H9 (cell line): ENCODE results near the gene SCO2. TPM values are rescaled to one million over a fixed set of nuclear protein-coding genes. Genes with fewer than 3 reads are reported as not detected.

Experiments used
- DNase-seq: peaks from one replicate; pipeline ENCODE4 v3.0.0-alpha.2; 2017
- H2AFZ ChIP-seq: one replicate; pipeline ENCODE4 v1.6.1; 2013; ENCODE audit warnings: mild to moderate bottlenecking, low read length, control low read depth, moderate library complexity
- H2AK5ac ChIP-seq: 2 replicates; pipeline ENCODE4 v1.6.1; 2013; ENCODE audit warnings: low read length, control low read depth, mixed read lengths; ENCODE audit not compliant: insufficient read length
- H2BK120ac ChIP-seq: one replicate; pipeline ENCODE4 v1.6.1; 2013; ENCODE audit warnings: low read depth, mild to moderate bottlenecking, low read length, control low read depth, inconsistent platforms; ENCODE audit not compliant: poor library complexity, severe bottlenecking
- H2BK12ac ChIP-seq: 2 replicates; pipeline ENCODE4 v1.6.1; 2013; ENCODE audit warnings: low read length, control low read depth, mixed read lengths, low read depth; ENCODE audit not compliant: insufficient read length
- H2BK15ac ChIP-seq: 2 replicates; pipeline ENCODE4 v1.6.1; 2013; ENCODE audit warnings: low read depth, low read length, control low read depth
- H2BK20ac ChIP-seq: one replicate; pipeline ENCODE4 v1.6.1; 2013; ENCODE audit warnings: low read depth, mild to moderate bottlenecking, low read length, control low read depth, inconsistent platforms; ENCODE audit not compliant: poor library complexity, severe bottlenecking
- H2BK5ac ChIP-seq: 2 replicates; pipeline ENCODE4 v1.6.1; 2013; ENCODE audit warnings: low read length, control low read depth, mixed read lengths; ENCODE audit not compliant: insufficient read length
- H3K14ac ChIP-seq: 2 replicates; pipeline ENCODE4 v1.6.1; 2013; ENCODE audit warnings: low read length, control low read depth; ENCODE audit not compliant: insufficient read depth
- H3K18ac ChIP-seq: 2 replicates; pipeline ENCODE4 v1.6.1; 2013; ENCODE audit warnings: low read depth, mild to moderate bottlenecking, mixed read lengths, low read length, control low read depth; ENCODE audit not compliant: insufficient read length
- H3K23ac ChIP-seq: 2 replicates; pipeline ENCODE4 v1.6.1; 2013; ENCODE audit warnings: low read length, control low read depth, mixed read lengths, low read depth; ENCODE audit not compliant: insufficient read length
- H3K23me2 ChIP-seq: 2 replicates; pipeline ENCODE4 v1.6.1; 2013; ENCODE audit warnings: low read depth, mild to moderate bottlenecking, mixed read lengths, low read length, control low read depth; ENCODE audit not compliant: insufficient read length, poor library complexity, severe bottlenecking
- H3K27ac ChIP-seq: 2 replicates; pipeline ENCODE4 v1.5.1; 2013; ENCODE audit warnings: low read length, control low read depth, mixed read lengths, low read depth; ENCODE audit not compliant: insufficient read length
- H3K27me3 ChIP-seq: 2 replicates; pipeline ENCODE4 v1.6.1; 2013; ENCODE audit warnings: low read length, control low read depth, inconsistent platforms; ENCODE audit not compliant: insufficient read depth
- H3K4ac ChIP-seq: 2 replicates; pipeline ENCODE4 v1.6.1; 2013; ENCODE audit warnings: low read depth, mild to moderate bottlenecking, control low read depth, inconsistent platforms, low read length, moderate library complexity
- H3K4me1 ChIP-seq: 2 replicates; pipeline ENCODE4 v1.6.1; 2013; ENCODE audit warnings: low read length, control low read depth, inconsistent platforms; ENCODE audit not compliant: insufficient read depth
- H3K4me2 ChIP-seq: 2 replicates; pipeline ENCODE4 v1.6.1; 2013; ENCODE audit warnings: low read length, control low read depth, mixed read lengths; ENCODE audit not compliant: insufficient read length, insufficient read depth
- H3K56ac ChIP-seq: 2 replicates; pipeline ENCODE4 v1.6.1; 2013; ENCODE audit warnings: low read depth, mild to moderate bottlenecking, mixed read lengths, low read length, control low read depth; ENCODE audit not compliant: insufficient read length
- H3K79me1 ChIP-seq: 2 replicates; pipeline ENCODE4 v1.6.1; 2013; ENCODE audit warnings: low read depth, mild to moderate bottlenecking, moderate library complexity, low read length, control low read depth, inconsistent platforms; ENCODE audit not compliant: insufficient read depth, poor library complexity, severe bottlenecking
- H3K79me2 ChIP-seq: 2 replicates; pipeline ENCODE4 v1.6.1; 2013; ENCODE audit warnings: low read length, control low read depth, inconsistent platforms; ENCODE audit not compliant: insufficient read depth
- H3K9ac ChIP-seq: 2 replicates; pipeline ENCODE4 v1.6.1; 2013; ENCODE audit warnings: low read length, control low read depth, mixed read lengths; ENCODE audit not compliant: insufficient read length; ENCODE audit errors: extremely low read depth
- H3K9me3 ChIP-seq: one replicate; pipeline ENCODE4 v1.6.1; 2013; ENCODE audit warnings: low read depth, low read length, inconsistent platforms; ENCODE audit not compliant: control insufficient read depth
- H3T11ph ChIP-seq: one replicate; pipeline ENCODE4 v1.6.1; 2013; ENCODE audit warnings: mild to moderate bottlenecking, low read length, control low read depth, inconsistent platforms
- H4K20me1 ChIP-seq: one replicate; pipeline ENCODE4 v1.6.1; 2013; ENCODE audit not compliant: control insufficient read depth, insufficient read length, insufficient read depth
- H4K5ac ChIP-seq: 2 replicates; pipeline ENCODE4 v1.6.1; 2013; ENCODE audit warnings: low read depth, mild to moderate bottlenecking, mixed read lengths, low read length, control low read depth; ENCODE audit not compliant: insufficient read length
- H4K8ac ChIP-seq: replicated peaks from 2 replicates; pipeline ENCODE4 v1.6.1; 2013; ENCODE audit warnings: low read length, control low read depth, mixed read lengths, low read depth; ENCODE audit not compliant: insufficient read length
- H4K91ac ChIP-seq: 2 replicates; pipeline ENCODE4 v1.6.1; 2013; ENCODE audit warnings: low read depth, mild to moderate bottlenecking, moderate library complexity, mixed read lengths, low read length, control low read depth; ENCODE audit not compliant: insufficient read length
- H3K27ac Mint-ChIP-seq, 3 experiments: 2 replicates in 2 of 3; 3 replicates in 1 of 3; pipeline ENCODE4 v1.8.0; 2020 to 2021; ENCODE audit warnings: mixed read lengths in 3 of 3, mild to moderate bottlenecking in 1 of 3, moderate library complexity in 1 of 3
- H3K27me3 Mint-ChIP-seq: 2 replicates; pipeline ENCODE4 v1.8.0; 2021; ENCODE audit warnings: low read depth, mild to moderate bottlenecking, moderate library complexity, mixed read lengths
- H3K36me3 Mint-ChIP-seq, 3 experiments: 2 replicates in 2 of 3; 3 replicates in 1 of 3; pipeline ENCODE4 v1.8.0; 2020 to 2021; ENCODE audit warnings: low read depth in 3 of 3, mixed read lengths in 3 of 3; ENCODE audit not compliant: insufficient read depth in 1 of 3
- H3K4me1 Mint-ChIP-seq, 2 experiments: 2 replicates each; pipeline ENCODE4 v1.8.0; 2020; ENCODE audit warnings: mixed read lengths in 2 of 2
- H3K4me3 Mint-ChIP-seq, 2 experiments: 2 replicates in 1 of 2; 3 replicates in 1 of 2; pipeline ENCODE4 v1.8.0; 2020 to 2021; ENCODE audit warnings: mild to moderate bottlenecking in 2 of 2, mixed read lengths in 2 of 2, moderate library complexity in 1 of 2
- H3K9me3 Mint-ChIP-seq, 2 experiments: 2 replicates in 1 of 2; 3 replicates in 1 of 2; pipeline ENCODE4 v1.8.0; 2020; ENCODE audit warnings: mild to moderate bottlenecking in 2 of 2, mixed read lengths in 2 of 2, moderate library complexity in 1 of 2
- WGBS: extraction: QIAGEN DNeasy Blood & Tissue Kit; methylation state at CpG from one replicate; pipeline ENCODE4 v1.1.7; 2013; ENCODE audit warnings: missing lambda C conversion rate, low lambda C conversion rate, mixed read lengths; ENCODE audit not compliant: insufficient read length; ENCODE audit errors: extremely low coverage; 5-methylcytosine and 5-hydroxymethylcytosine counted together
- total RNA-seq: library from RNA; stranded (reverse); gene quantifications from 2 replicates; pipeline ENCODE4 v1.2.1, GENCODE V29; 2021
- TF ChIP-seq, protein P1 (sequence below): fragments of 200-600 bp; sonication (generic); conservative IDR thresholded peaks from 3 replicates; pipeline ENCODE4 v1.8.0; 2021; ENCODE audit warnings: antibody characterized with exemption, mild to moderate bottlenecking

Gene SCO2
- total RNA-seq, 1 experiment from 2014 or later = 3.3 TPM

DNA sequence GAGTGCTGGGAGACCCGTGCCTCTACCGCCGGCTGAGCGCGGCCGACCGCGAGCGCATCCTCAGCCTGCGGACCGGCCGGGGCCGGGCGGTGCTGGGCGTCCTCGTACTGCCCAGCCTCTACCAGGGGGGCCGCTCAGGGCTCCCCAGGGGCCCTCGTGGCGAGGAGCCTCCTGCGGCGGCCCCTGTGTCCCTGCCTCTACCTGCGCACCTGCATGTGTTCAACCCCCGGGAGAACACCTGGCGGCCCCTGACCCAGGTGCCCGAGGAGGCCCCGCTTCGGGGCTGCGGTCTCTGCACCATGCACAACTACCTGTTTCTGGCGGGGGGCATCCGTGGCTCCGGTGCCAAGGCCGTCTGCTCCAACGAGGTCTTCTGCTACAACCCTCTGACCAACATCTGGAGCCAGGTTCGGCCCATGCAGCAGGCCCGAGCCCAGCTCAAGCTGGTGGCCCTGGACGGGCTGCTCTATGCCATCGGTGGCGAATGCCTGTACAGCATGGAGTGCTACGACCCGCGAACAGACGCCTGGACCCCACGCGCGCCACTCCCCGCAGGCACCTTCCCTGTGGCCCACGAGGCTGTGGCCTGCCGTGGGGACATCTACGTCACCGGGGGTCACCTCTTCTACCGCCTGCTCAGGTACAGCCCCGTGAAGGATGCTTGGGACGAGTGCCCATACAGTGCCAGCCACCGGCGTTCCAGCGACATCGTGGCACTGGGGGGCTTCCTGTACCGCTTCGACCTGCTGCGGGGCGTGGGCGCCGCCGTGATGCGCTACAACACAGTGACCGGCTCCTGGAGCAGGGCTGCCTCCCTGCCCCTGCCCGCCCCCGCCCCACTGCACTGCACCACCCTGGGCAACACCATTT, 23.8 kb upstream of the SCO2 start:
- H3K4me2 ChIP-seq = no peak overlapping the region
- H4K91ac ChIP-seq = no peak overlapping the region
- no peaks in the 10 kb centered on the region for H4K20me1 ChIP-seq
- no peak overlapping the region for H2AFZ ChIP-seq
- no peaks in the 10 kb centered on the region for H3K79me2 ChIP-seq
- no peak overlapping the region for H4K5ac ChIP-seq
- H3K9ac ChIP-seq = no peak overlapping the region
- Mint-ChIP-seq H3K36me3 (no peaks in the 10 kb centered on the region), H3K27me3 (peaks cover 32% of the 10 kb centered on the region), H3K4me3 (no peak overlapping the region), H3K27ac (peak overlapping the region in 1 of 3 experiments; percentile 48; a peak in 1 of 7 replicates), H3K4me1 (peaks cover 0 to 3% of the 10 kb centered on the region in 2 experiments; a peak in 1 of 4 replicates), H3K9me3 (no peaks in the 10 kb centered on the region)
- TF ChIP-seq, protein P1, sequence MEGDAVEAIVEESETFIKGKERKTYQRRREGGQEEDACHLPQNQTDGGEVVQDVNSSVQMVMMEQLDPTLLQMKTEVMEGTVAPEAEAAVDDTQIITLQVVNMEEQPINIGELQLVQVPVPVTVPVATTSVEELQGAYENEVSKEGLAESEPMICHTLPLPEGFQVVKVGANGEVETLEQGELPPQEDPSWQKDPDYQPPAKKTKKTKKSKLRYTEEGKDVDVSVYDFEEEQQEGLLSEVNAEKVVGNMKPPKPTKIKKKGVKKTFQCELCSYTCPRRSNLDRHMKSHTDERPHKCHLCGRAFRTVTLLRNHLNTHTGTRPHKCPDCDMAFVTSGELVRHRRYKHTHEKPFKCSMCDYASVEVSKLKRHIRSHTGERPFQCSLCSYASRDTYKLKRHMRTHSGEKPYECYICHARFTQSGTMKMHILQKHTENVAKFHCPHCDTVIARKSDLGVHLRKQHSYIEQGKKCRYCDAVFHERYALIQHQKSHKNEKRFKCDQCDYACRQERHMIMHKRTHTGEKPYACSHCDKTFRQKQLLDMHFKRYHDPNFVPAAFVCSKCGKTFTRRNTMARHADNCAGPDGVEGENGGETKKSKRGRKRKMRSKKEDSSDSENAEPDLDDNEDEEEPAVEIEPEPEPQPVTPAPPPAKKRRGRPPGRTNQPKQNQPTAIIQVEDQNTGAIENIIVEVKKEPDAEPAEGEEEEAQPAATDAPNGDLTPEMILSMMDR = no peak
- no peak overlapping the region for H2BK15ac ChIP-seq
- no peak for DNase-seq
- no peaks in the 10 kb centered on the region for H3K4me1 ChIP-seq
- H2BK20ac ChIP-seq = no peak overlapping the region
- no peak overlapping the region for H4K8ac ChIP-seq
- WGBS = no CpG with 5 or more reads among the region's 68 CpGs
- no peaks in the 10 kb centered on the region for H3K23me2 ChIP-seq
- H3K79me1 ChIP-seq = no peaks in the 10 kb centered on the region
- H3K18ac ChIP-seq = no peak overlapping the region
- H2BK120ac ChIP-seq = no peak overlapping the region
- H2BK12ac ChIP-seq = no peak overlapping the region
- no peaks in the 10 kb centered on the region; the same call in 1 of the 2 replicates for H3K27me3 ChIP-seq
- H3K14ac ChIP-seq = no peak overlapping the region
- no peak overlapping the region for H3T11ph ChIP-seq
- no peak overlapping the region for H3K23ac ChIP-seq
- no peak overlapping the region for H3K4ac ChIP-seq
- no peak overlapping the region for H2AK5ac ChIP-seq
- no peak overlapping the region for H3K56ac ChIP-seq
- H3K9me3 ChIP-seq = no peaks in the 10 kb centered on the region
- no peak overlapping the region for H3K27ac ChIP-seq
- H2BK5ac ChIP-seq = no peak overlapping the region
